GM21723 (cell line): ENCODE data around the gene PTPRN2.

Experiments used
- ATAC-seq: cut with Tn5 transposase; IDR thresholded peaks from one replicate; pipeline ENCODE4 v1.9.1; 2021; ENCODE audit warnings: mild to moderate bottlenecking, moderate library complexity; ENCODE audit not compliant: unreplicated experiment

The PTPRN2 gene

DNA sequence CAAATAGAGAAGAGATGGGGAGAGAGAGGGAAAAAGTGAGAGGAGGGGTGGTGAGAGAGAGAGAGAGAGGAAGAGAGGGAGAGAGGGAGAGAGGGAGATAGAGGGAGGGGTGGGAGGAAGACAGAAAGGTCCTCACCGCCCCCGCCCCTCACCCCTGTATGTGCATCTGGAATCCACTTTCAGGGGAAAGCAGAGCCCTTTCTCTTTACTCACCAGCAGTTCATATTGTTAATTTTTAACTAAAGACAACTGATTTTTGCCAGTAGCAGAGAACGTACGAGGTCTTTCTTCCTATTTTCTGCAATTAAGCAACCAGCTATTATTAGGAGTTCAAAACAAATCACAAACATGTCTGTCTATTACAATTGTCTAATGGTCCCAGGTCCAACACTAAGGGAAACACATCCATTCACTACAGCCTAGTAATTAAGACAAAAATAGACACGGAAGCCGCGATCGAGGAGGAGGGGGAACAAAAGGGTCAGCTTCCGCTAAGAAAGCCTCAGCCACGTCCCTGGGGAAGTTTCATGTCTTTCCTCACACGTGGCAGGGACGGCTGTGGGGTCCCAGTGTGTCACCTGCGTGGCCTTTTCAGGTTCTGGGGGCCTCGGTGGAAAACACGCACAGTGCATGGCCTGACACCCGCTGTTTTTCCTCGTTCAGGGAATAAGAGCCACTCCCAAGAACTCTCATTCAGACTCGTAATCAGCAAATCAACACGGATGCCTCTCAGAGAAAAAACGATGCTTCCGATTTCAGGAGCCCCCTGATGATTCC lies 572.0 kb downstream of the PTPRN2 start:
- no peak for ATAC-seq

GRCh38 chr7:158014976-158015375 lies 572.6 kb downstream of the PTPRN2 start:
- no peak for ATAC-seq

GRCh38 chr7:158013085-158013668 lies 574.4 kb downstream of the PTPRN2 start:
- no peak for ATAC-seq

- no peak for ATAC-seq
Measured at GRCh38 chr7:158011941-158012340, 575.7 kb downstream of the PTPRN2 start.

- ATAC-seq, result no peak
Measured at GRCh38 chr7:158010961-158011693, 576.5 kb downstream of the PTPRN2 start.

DNA sequence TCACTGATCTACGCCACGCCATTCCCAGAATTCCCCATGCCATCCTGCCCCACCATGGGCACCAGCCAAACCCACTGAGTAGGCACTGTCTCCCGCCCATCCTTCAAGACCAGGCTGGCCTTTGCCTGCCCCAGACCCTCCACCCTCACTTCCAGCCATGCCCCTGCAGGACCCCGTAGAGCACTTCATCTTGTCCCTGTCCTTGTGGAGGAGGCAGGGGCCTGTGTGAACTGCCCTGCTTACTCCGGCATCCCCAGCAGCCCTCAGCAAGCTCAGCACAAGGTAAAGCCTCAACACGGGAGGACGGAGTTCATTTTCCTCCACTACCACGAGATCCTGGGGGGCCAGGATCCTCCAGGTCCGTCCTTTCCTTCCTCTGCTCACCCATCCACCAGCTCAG lies 577.7 kb downstream of the PTPRN2 start:
- no peak for ATAC-seq

DNA sequence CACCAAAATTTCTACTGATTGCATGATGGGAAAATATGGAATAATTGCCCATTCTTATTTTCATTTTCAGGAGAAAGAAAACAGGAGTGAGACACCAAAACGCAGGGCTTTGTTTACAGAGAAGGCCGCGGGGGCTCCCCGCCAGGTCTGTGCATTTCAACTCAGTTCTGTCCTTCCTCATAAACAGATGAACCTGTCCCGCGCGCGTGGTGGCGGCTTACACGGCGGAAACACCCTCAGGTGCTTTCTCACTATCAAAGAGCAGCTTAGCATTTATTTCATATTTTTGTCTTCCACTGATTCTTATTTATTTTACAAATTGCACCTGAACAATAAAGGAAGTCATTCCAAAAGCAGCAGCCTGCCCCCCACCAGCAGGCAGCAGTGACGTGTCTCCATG lies 579.4 kb downstream of the PTPRN2 start:
- no peak for ATAC-seq

GRCh38 chr7:158007697-158008257 lies 579.8 kb downstream of the PTPRN2 start:
- no peak for ATAC-seq

DNA sequence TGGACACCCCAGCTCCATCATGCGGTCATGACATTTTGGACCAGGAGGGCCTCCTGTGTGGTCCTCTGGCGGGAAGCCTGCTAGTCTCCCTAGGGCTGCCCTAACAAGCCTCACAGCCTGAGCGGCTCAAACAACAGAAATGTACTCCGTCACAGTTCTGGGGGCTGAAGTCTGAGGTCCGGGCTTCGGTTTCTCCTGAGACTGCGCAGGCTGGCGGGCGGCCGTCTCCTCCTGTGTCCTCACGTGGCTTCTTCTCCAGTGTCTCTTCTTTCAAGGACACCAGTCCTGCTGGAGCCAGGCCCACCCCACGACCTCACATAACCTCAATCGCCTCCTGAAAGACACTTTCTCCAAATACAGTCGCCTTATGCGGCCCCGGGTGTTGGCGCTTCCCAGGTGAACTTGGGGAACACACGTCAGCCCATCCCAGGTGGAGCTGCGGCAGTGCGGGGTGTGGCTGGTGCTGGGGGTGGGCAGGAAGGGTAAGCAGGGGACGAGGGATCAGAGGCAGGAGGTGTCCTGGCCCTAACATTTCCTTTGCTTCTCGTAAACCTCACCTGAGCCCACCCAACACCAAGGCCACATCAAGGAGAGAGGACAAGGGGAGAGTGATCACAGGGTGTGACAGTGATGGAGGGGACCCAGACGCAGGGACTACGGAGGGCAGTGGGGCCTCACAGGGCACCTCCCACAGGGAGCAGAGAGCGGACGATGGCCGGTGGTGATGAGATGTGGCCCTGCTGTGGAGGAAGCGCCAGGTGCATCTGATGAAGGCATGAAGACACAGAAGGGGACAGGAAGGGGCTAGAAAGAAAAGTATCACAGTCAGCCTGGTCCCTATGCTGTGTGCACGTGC lies 580.6 kb downstream of the PTPRN2 start:
- ATAC-seq, result no peak

DNA sequence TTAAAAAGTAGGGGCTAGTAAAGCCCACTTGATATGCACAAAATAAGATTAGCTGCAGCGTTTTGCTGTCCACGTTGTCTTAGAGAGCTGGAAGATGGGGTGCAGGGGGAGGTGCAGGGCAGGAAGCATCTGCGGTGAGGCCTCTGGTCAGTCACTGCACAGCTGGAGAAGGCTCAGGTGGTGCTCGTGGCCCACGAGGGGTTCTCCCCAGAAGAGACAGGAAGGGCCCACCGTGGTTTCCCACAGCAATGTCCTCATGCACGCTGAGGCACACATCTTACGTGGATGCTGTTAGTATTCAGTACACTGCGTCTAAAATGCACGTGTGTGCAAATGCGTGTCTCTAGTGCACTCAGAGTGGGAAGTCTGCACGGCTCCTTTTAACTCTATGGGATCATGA lies 582.1 kb downstream of the PTPRN2 start:
- ATAC-seq, result no peak

DNA sequence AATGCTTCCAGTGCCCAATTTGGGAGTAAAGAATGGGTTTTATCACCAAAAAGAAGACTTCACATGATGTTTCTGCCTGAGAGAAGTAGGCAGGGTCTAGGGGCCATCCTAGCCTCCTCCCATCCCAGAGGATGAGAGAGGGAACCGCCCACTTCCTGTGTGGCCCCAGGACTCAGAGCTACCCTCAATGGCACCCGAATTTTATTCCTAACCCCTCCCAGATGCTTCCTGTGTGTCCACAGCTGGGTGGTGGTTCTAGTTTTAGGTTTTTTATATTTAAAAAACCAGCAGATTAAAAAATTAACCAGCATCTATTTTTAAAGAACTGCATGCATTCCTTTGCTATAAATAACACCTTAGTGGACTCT lies 583.5 kb downstream of the PTPRN2 start:
- no peak for ATAC-seq

- ATAC-seq, result no peak
Measured at GRCh38 chr7:158003441-158004122, 584.0 kb downstream of the PTPRN2 start.

DNA sequence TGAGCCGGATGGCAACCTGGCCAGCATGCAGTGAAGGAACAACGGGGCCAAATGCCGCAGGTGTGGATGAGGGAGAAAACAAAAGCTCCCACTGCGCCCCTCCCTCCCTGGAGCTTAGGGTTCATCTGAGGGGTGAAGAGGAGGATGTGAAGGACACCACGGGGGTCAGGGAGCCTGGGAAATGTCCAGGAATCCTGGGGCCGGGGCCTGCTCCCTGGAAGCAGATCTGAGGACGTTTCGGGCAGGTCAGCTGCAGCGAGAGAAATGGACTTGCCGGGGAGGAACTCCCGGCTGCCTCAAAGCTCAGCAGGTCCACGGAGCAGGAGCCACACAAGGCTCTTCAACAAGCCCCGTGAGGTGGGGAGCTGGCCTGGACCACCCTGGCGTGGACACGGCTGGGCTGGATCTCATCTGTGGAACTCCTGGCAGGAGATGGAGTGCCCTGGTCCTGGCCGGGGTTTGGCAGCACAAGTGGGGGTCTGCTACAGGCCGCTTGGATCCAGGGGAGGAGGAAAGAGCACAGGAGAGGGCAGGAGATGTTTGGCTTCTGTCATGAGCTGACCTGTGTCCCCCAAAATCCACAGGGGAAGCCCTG lies 585.0 kb downstream of the PTPRN2 start:
- no peak for ATAC-seq

DNA sequence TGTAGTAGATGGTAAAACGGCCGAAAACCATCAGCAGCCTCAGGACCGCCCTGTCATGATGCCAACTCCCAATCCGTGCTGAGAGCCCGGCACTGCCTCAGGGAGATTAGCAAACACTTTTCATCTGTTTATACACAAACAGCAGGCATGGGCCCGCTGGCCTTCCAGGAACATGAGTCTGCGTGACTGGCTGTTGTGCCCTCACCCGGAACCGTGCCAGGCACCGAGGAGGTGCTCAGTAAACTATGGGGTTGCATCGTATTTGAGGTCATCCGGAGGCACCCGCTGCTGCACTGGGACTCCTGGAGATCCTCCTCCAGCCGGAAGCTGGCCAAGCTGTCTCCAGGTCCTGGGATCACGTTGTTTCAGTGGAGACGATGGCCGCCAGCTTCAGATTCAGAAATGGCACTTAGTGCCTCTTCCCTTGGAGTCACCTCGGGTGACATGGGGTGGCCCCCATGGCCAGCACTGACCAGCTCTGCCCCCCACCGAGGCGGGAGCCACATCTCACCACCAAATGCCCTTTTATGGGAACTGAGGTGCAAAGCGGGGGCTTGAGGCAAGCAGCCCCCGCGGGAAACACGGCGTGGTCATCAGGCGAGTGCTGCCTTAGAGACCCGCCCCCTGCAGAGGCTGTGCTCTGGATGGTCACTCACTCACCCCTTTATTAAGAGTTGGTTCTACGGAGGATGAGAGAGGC lies 585.9 kb downstream of the PTPRN2 start:
- ATAC-seq, result no peak

DNA sequence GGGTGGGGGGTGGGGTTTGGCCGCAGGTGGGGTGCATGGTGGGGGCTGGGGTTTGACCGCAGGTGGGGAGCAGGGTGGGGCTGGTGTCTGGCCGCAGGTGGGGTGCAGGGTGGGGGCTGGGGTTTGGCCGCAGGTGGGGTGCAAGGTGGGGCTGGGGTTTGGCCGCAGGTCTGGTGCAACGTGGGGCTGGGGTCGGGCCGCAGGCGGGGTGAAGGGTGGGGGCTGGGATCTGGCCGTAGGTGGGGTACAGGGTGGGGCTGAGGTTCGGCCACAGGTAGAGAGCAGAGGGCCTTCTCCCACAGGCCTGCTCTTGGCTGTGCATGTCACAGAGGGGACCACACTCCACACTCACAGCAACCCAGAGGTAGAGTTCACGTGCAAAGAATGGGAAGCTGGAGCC lies 586.6 kb downstream of the PTPRN2 start:
- ATAC-seq, result no peak

GRCh38 chr7:158000160-158000559 lies 587.5 kb downstream of the PTPRN2 start:
- ATAC-seq, result no peak

DNA sequence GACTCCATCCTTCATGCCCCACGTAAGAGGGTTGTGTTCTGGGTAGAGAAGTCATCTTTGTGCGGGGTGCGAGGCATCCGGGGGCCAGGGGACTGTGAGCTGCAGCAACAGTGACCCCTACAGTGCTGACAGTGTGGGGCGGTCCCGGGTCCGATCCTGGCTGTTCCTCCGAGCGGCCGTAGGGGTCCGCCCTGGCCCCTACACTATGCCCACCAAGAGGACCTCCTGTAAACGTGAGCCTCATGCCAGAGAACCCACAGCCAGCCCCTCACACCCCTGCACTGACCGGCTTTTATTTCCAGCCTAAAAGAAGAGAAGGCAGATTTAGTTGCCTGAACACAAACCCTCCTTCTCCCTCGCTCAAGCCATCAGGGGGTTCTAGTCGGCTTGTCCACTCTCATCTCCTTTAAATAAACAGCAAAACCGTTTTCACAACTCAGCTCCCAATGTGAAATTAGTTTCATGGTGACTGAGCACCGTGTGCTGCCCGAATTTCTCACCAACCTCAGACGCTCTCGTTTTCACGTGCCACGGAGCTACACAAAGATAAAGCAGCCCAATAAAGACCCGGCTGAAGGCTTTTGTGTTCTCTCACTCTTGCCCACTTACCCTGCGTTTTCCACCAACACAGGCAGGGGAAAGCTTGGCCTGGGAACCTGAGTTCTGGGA lies 588.6 kb downstream of the PTPRN2 start:
- no peak for ATAC-seq

DNA sequence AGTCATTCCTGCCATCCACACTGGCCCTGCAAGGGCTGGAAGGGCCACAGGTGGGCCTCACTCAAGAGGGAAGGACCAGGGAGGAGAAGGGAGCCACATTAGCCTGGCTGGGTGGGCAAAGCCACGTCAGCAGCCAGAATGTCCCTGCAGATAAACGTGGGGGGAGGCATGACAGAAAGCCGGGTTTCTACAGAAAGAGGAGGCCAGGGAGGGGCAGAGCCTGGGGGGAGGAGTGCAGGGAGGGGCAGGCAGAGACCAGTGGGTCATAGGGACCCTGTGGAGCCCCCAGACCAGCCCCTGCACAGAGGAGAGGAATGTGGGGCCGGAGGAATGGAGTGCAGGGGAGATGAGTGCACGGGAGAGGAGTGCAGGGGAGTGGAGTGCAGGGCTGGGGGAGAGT lies 590.2 kb downstream of the PTPRN2 start:
- ATAC-seq, result no peak

DNA sequence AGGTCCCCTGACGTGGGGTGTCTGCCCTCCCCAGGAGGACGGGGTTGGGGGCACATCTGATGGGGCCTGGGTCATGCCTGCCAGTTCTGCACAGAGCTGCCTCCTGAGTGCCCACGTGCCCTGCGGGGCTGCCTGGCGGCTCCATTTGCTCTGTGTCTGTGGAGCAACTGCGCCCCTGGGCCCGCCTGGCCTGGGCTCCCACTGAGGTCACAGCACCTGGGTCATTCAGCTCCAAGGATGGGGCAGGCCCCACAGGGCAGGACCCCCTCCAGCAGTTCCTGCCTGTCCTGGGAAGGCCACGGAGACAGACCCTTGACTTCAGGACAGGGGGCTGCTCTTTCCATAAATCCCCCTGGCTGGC lies 590.6 kb downstream of the PTPRN2 start:
- no peak for ATAC-seq
